KMS-11 (cell line): Measurements from ENCODE around the gene NTHL1.

ENCODE experiments used
- H2AFZ ChIP-seq: fragments of 200-600 bp; sonication (generic); 2 replicates; pipeline ENCODE4 v1.6.1; 2016; ENCODE audit warnings: antibody characterized with exemption, mixed run types, low read depth
- H3K27ac ChIP-seq: fragments of 200-600 bp; sonication (generic); 2 replicates; pipeline ENCODE4 v1.6.1; 2016; ENCODE audit warnings: mild to moderate bottlenecking, mixed run types
- H3K27me3 ChIP-seq: fragments of 200-600 bp; sonication (generic); 2 replicates; pipeline ENCODE4 v1.6.1; 2017; ENCODE audit warnings: mild to moderate bottlenecking, low read depth, mixed run types, moderate library complexity; ENCODE audit not compliant: insufficient read depth
- H3K36me3 ChIP-seq: fragments of 200-600 bp; sonication (generic); 2 replicates; pipeline ENCODE4 v1.6.1; 2017; ENCODE audit warnings: mild to moderate bottlenecking, mixed run types; ENCODE audit not compliant: insufficient read depth
- H3K4me1 ChIP-seq: fragments of 200-600 bp; sonication (generic); 2 replicates; pipeline ENCODE4 v1.6.1; 2016; ENCODE audit warnings: mild to moderate bottlenecking, low read depth, mixed run types; ENCODE audit not compliant: poor library complexity, severe bottlenecking
- H3K4me2 ChIP-seq: fragments of 200-600 bp; sonication (generic); 2 replicates; pipeline ENCODE4 v1.7.0; 2016; ENCODE audit warnings: mild to moderate bottlenecking, mixed run types
- H3K4me3 ChIP-seq: fragments of 200-600 bp; sonication (generic); IDR thresholded peaks from 2 replicates; pipeline ENCODE4 v1.6.1; 2017; ENCODE audit warnings: low read depth, low read length, mixed read lengths; ENCODE audit not compliant: insufficient read depth
- H3K79me2 ChIP-seq: fragments of 200-600 bp; sonication (generic); 2 replicates; pipeline ENCODE4 v1.6.1; 2016; ENCODE audit warnings: low read depth, mixed run types; ENCODE audit not compliant: insufficient read depth
- H3K9ac ChIP-seq: fragments of 200-600 bp; sonication (generic); 2 replicates; pipeline ENCODE4 v1.6.1; 2016; ENCODE audit warnings: mild to moderate bottlenecking, mixed run types
- H4K20me1 ChIP-seq: fragments of 200-600 bp; sonication (generic); 2 replicates; pipeline ENCODE4 v1.6.1; 2016; ENCODE audit warnings: mild to moderate bottlenecking, mixed run types; ENCODE audit not compliant: insufficient read depth
- TF ChIP-seq, protein P1 (sequence below): fragments of 200-600 bp; sonication (generic); conservative IDR thresholded peaks from 2 replicates; pipeline ENCODE4 v1.6.1; 2017; ENCODE audit warnings: low read depth, mild to moderate bottlenecking, antibody characterized with exemption, low read length, moderate library complexity, mixed read lengths

NTHL1 gene

DNA sequence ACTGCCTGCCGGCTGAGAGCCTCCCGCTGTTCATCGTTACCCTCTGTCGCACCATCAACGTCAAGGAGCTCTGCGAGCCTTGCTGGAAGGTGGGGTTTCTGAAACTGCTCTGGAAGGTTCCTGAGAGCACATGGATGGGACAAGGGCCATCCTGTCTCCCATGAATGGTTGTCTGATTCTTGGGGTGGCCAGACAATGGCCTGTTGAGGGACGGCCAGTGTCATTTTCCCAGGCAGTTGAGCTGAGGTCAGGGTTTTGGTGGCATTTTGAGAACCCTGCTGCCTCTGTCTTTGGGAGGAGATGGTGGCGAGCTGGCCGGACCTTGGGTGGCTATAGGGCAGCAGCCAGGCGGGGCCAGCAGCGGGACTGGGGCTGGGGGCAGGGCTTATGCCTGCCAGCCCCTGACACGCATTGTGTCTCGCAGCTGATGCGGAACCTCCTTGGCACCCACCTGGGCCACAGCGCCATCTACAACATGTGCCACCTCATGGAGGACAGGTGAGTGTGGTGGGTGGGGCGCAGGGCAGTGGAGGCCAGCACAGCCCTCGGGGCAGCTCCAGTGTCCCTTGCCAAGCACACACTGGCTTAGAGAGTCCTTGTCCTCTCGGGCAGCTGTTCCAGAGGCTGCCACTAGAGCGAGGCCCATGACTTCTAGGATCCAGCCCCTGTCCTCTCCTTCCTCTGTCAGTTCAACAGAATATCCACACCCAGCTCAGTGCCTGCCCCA, 9.2 kb upstream of the NTHL1 start:
- Histone ChIP-seq H4K20me1 (no peaks in the 10 kb centered on the region), H3K79me2 (no peaks in the 10 kb centered on the region), H3K36me3 (no peaks in the 10 kb centered on the region), H2AFZ (no peak overlapping the region), H3K4me2 (no peak overlapping the region), H3K27me3 (no peaks in the 10 kb centered on the region), H3K4me3 (no peak overlapping the region), H3K9ac (no peak overlapping the region), H3K4me1 (no peaks in the 10 kb centered on the region), H3K27ac (no peak overlapping the region)
- TF ChIP-seq, protein P1, sequence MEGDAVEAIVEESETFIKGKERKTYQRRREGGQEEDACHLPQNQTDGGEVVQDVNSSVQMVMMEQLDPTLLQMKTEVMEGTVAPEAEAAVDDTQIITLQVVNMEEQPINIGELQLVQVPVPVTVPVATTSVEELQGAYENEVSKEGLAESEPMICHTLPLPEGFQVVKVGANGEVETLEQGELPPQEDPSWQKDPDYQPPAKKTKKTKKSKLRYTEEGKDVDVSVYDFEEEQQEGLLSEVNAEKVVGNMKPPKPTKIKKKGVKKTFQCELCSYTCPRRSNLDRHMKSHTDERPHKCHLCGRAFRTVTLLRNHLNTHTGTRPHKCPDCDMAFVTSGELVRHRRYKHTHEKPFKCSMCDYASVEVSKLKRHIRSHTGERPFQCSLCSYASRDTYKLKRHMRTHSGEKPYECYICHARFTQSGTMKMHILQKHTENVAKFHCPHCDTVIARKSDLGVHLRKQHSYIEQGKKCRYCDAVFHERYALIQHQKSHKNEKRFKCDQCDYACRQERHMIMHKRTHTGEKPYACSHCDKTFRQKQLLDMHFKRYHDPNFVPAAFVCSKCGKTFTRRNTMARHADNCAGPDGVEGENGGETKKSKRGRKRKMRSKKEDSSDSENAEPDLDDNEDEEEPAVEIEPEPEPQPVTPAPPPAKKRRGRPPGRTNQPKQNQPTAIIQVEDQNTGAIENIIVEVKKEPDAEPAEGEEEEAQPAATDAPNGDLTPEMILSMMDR, result no peak

DNA sequence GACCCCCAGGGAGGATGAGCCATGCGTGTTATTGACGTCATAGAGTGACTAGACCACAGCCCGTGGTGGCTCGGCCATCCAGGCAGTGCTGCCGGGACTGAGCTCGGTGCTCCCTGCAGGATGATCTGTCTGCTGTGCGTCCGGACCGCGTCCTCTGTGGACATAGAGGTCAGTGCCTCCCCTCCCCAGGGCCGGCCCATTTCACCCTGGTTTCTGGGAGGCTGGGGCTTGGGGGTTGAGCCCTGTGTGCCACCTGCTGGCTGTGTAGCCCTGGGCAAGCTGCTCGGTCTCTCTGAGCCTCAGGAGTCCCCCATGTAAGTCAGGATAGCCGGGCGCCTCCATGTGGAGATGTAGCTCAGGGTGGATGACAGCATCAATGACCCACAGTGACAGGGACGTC, 8.4 kb upstream of the NTHL1 start:
- Histone ChIP-seq H3K36me3 (no peaks in the 10 kb centered on the region), H3K9ac (no peak overlapping the region), H3K4me2 (no peak overlapping the region), H4K20me1 (no peaks in the 10 kb centered on the region), H3K4me1 (no peaks in the 10 kb centered on the region), H2AFZ (no peak overlapping the region), H3K79me2 (no peaks in the 10 kb centered on the region), H3K27ac (no peak overlapping the region), H3K27me3 (no peaks in the 10 kb centered on the region), H3K4me3 (no peak overlapping the region)
- TF ChIP-seq, protein P1, result no peak

DNA sequence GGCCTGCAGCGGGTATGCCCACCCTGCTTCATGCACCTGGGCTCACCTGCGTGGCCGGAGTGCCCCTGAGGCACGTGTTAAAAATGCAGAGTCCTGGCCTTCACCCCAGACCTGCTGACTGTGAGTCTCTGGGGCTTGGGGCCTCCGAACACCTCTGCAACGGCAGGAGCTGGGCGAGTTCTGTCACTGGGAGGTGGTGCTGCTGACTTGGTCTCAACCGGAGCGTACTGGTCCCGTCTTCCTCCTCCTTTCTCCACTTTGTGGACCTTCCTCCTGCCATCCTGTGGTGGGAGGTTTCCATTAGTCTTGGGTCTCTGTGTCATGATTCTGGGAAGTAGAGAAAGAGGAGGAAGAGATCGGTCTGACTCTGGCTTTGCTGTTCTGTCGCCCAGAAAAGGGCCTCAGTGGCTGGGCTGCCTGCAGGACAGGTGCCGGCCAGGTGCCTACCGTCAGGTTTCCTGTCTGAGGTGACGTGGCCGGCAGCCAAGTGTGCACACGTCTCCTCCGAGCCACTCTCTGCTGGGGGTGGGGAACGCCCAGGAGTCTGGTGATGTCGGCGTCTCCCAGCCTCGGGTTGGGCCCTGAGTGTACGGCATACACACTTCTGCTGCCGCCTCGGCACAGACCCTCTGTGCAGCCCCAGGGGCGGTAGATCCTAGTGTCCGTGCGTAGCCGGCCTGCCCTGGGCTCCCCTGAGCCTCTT, 7.1 kb upstream of the NTHL1 start:
- no peak overlapping the region for H3K4me2 ChIP-seq
- H3K36me3 ChIP-seq, result peaks cover 4% of the 10 kb centered on the region; the same call in 1 of the 2 replicates
- no peak overlapping the region for H3K4me3 ChIP-seq
- H3K27ac ChIP-seq, result no peak overlapping the region
- no peaks in the 10 kb centered on the region for H4K20me1 ChIP-seq
- H2AFZ ChIP-seq, result no peak overlapping the region
- peaks cover 3% of the 10 kb centered on the region; the same call in 1 of the 2 replicates for H3K79me2 ChIP-seq
- H3K9ac ChIP-seq, result no peak overlapping the region
- no peaks in the 10 kb centered on the region for H3K27me3 ChIP-seq
- TF ChIP-seq, protein P1, result no peak
- H3K4me1 ChIP-seq, result no peaks in the 10 kb centered on the region

DNA sequence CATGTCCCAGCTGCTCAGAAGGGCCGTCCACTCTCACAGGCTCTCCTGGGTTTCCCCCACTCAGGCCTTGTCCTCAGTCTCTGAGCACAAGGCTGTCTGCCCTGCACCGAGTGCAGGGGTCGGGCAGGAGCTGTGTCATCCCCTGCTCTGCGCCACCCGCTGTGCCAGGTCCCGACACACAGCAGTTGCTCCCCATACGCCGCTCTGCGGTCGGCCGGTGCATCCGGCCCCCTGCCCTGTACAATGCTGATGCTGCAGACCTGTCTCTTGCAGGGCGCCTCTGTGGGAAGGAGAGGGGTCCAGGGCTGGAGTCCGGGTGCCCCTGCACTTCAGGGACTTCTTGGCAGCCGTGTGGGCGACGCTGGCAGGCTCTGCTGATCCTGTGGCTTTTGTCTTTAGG, 6.3 kb upstream of the NTHL1 start:
- Histone ChIP-seq H3K36me3 (peaks cover 4% of the 10 kb centered on the region; the same call in 1 of the 2 replicates), H4K20me1 (no peaks in the 10 kb centered on the region), H3K9ac (no peak overlapping the region), H3K27me3 (no peaks in the 10 kb centered on the region), H3K4me2 (no peak overlapping the region), H3K27ac (no peak overlapping the region), H3K79me2 (peaks cover 11% of the 10 kb centered on the region; the same call in 1 of the 2 replicates), H3K4me1 (peaks cover 5% of the 10 kb centered on the region), H3K4me3 (no peak overlapping the region), H2AFZ (no peak overlapping the region)
- TF ChIP-seq, protein P1, result no peak
